22Rv1 (cell line): Measurements from ENCODE around the gene DNAJC15.

Source experiments
- CTCF ChIP-seq: fragments of 450-650 bp; IDR thresholded peaks from 2 replicates; pipeline ENCODE4 v1.5.1; 2017; ENCODE audit warnings: mild to moderate bottlenecking
- ZFX ChIP-seq: fragments of 450-650 bp; IDR thresholded peaks from 2 replicates; pipeline ENCODE4 v1.6.1; 2017; ENCODE audit warnings: antibody characterized with exemption, borderline replicate concordance

GRCh38 chr13:42990291-42991232, 32.8 kb upstream of the DNAJC15 start:
- TF ChIP-seq CTCF: no peak
- no peak for TF ChIP-seq ZFX
